ENCODE measurements around the gene PMS1. TPM values are rescaled to one million over a fixed set of nuclear protein-coding genes. Genes with fewer than 3 reads are reported as not detected.

The PMS1 gene
- total and polyA plus RNA-seq, 2 donors (not counting 1 experiment from before 2014, with no cell fraction given): 14.9 to 44.2 TPM

- H3K4me3 Mint-ChIP-seq: no peak overlapping the region
- no peaks in the 10 kb centered on the region for H3K9me3 Mint-ChIP-seq (ENCODE audit: insufficient read depth)
- Histone ChIP-seq H4K20me1 (ENCODE audit: control insufficient read depth, insufficient read depth, low read length, poor library complexity, severe bottlenecking) (no peaks in the 10 kb centered on the region), H3K36me3 (replicated peaks in 1 of 2; ENCODE audit: control extremely low read depth in 1 of 2, control insufficient read depth in 1 of 2, extremely low read depth in 1 of 2, insufficient read depth in 2 of 2, low read length in 1 of 2) (peaks cover 3 to 6% of the 10 kb centered on the region in 2 experiments), H3K4me1 (ENCODE audit: control insufficient read depth in 2 of 2, insufficient read depth in 2 of 2, low read length in 2 of 2) (no peaks in the 10 kb centered on the region), H3K27me3 (replicated peaks in 1 of 4; ENCODE audit: control extremely low read depth in 1 of 4, control insufficient read depth in 3 of 4, insufficient read depth in 4 of 4, low read length in 3 of 4) (no peaks in the 10 kb centered on the region), H2AFZ (ENCODE audit: insufficient read depth, low read depth, low read length, poor library complexity, severe bottlenecking) (no peak overlapping the region), H3K9ac (ENCODE audit: low read length) (no peak overlapping the region), H3K4me2 (replicated peaks; ENCODE audit: low read depth, low read length, poor library complexity, severe bottlenecking) (no peak overlapping the region), H3K79me2 (ENCODE audit: control insufficient read depth, insufficient read depth, low read length) (no peaks in the 10 kb centered on the region), H3K4me3 (ENCODE audit: control extremely low read depth in 1 of 5, extremely low read depth in 1 of 5, insufficient read depth in 1 of 5, low read depth in 2 of 5, low read length in 4 of 5) (no peak overlapping the region), H3K27ac (ENCODE audit: low read length in 2 of 2) (no peak overlapping the region), H3K9me3 (ENCODE audit: control extremely low read depth in 1 of 3, control insufficient read depth in 2 of 3, insufficient read depth in 1 of 3, low read length in 2 of 3) (no peaks in the 10 kb centered on the region)
- TF ChIP-seq EZH2 (IDR thresholded peaks at IDR 0.05; ENCODE audit: borderline replicate concordance, insufficient read depth, low read depth, low read length, poor library complexity, severe bottlenecking) (no peak), CTCF (IDR thresholded peaks at IDR 0.05) (no peak)
- ATAC-seq (ENCODE audit: low read depth): no peak
- CTCF ChIA-PET: no interaction called here
- no peaks in the 10 kb centered on the region for H3K27me3 Mint-ChIP-seq
- POLR2A ChIA-PET: no interaction called here
- WGBS (ENCODE audit: insufficient coverage): no CpG with 5 or more reads among the region's 3 CpGs
- intact Hi-C loops (cut with micrococcal nuclease): no loop called here
- H3K27ac Mint-ChIP-seq: no peak overlapping the region
- H3K4me1 Mint-ChIP-seq: peaks cover 2% of the 10 kb centered on the region
- DNase-seq: no peak
Observed at GRCh38 chr2:189854940-189855339, 70.7 kb downstream of the PMS1 start.

GRCh38 chr2:189858291-189858690 is 74.0 kb downstream of the PMS1 start:
- H3K9me3 Mint-ChIP-seq (ENCODE audit: insufficient read depth): no peaks in the 10 kb centered on the region
- no CpG with 5 or more reads among the region's 1 CpG for WGBS (ENCODE audit: insufficient coverage)
- H3K4me1 Mint-ChIP-seq: no peaks in the 10 kb centered on the region
- Histone ChIP-seq H3K9ac (ENCODE audit: low read length) (no peak overlapping the region), H3K4me3 (ENCODE audit: control extremely low read depth in 1 of 5, extremely low read depth in 1 of 5, insufficient read depth in 1 of 5, low read depth in 2 of 5, low read length in 4 of 5) (no peak overlapping the region), H3K4me2 (replicated peaks; ENCODE audit: low read depth, low read length, poor library complexity, severe bottlenecking) (no peak overlapping the region), H3K79me2 (ENCODE audit: control insufficient read depth, insufficient read depth, low read length) (no peaks in the 10 kb centered on the region), H2AFZ (ENCODE audit: insufficient read depth, low read depth, low read length, poor library complexity, severe bottlenecking) (no peak overlapping the region), H3K27me3 (replicated peaks in 1 of 4; ENCODE audit: control extremely low read depth in 1 of 4, control insufficient read depth in 3 of 4, insufficient read depth in 4 of 4, low read length in 3 of 4) (no peaks in the 10 kb centered on the region), H4K20me1 (ENCODE audit: control insufficient read depth, insufficient read depth, low read length, poor library complexity, severe bottlenecking) (no peaks in the 10 kb centered on the region), H3K36me3 (replicated peaks in 1 of 2; ENCODE audit: control extremely low read depth in 1 of 2, control insufficient read depth in 1 of 2, extremely low read depth in 1 of 2, insufficient read depth in 2 of 2, low read length in 1 of 2) (peaks cover 3% of the 10 kb centered on the region in 2 experiments), H3K4me1 (ENCODE audit: control insufficient read depth in 2 of 2, insufficient read depth in 2 of 2, low read length in 2 of 2) (no peaks in the 10 kb centered on the region), H3K9me3 (ENCODE audit: control extremely low read depth in 1 of 3, control insufficient read depth in 2 of 3, insufficient read depth in 1 of 3, low read length in 2 of 3) (peaks cover 0 to 2% (median 0%) of the 10 kb centered on the region in 3 donors), H3K27ac (ENCODE audit: low read length in 2 of 2) (no peak overlapping the region)
- DNase-seq: no peak
- no peak for ATAC-seq (ENCODE audit: low read depth)
- H3K4me3 Mint-ChIP-seq: no peak overlapping the region
- ChIA-PET POLR2A (no interaction called here), CTCF (no interaction called here)
- H3K27ac Mint-ChIP-seq: no peak overlapping the region
- TF ChIP-seq CTCF (IDR thresholded peaks at IDR 0.05) (no peak), EZH2 (IDR thresholded peaks at IDR 0.05; ENCODE audit: borderline replicate concordance, insufficient read depth, low read depth, low read length, poor library complexity, severe bottlenecking) (no peak)
- intact Hi-C loops (cut with micrococcal nuclease): no loop called here
- no peaks in the 10 kb centered on the region for H3K27me3 Mint-ChIP-seq
